IMR-90 (cell line): ENCODE results near the gene ROMO1. TPM values are rescaled to one million over a fixed set of nuclear protein-coding genes. Genes with fewer than 3 reads are reported as not detected.

Experiments
- ATAC-seq: fragments of 200-7000 bp; cut with Tn5 transposase; 2 replicates; pipeline ENCODE4 v1.9.1; 2020; ENCODE audit warnings: low read depth, mild to moderate bottlenecking, moderate library complexity
- BruUV-seq: library from RNA; stranded (reverse); fragments of 400-500 nt; replicated peaks from 2 replicates; lab custom pipeline; 2021; lab: Mats Ljungman, UMichigan
- CTCF ChIA-PET: fragments of 300-600 bp; formaldehyde crosslinking; extraction: SDS; loops from one replicate; lab custom pipeline; 2021; ENCODE audit warnings: antibody characterized with exemption; lab: Yijun Ruan, JAX
- POLR2A ChIA-PET: fragments of 300-600 bp; sonication (Branson Sonifier 250); formaldehyde crosslinking; loops from one replicate; lab custom pipeline; 2022; ENCODE audit warnings: antibody characterized with exemption; ENCODE audit not compliant: unreplicated experiment; lab: Charles Lee
- DNase-seq: peaks from one replicate; pipeline ENCODE4 v3.0.0; 2013
- H2AFZ ChIP-seq: replicated peaks from 2 replicates; pipeline ENCODE3; 2013; ENCODE audit warnings: low read length, mild to moderate bottlenecking; ENCODE audit not compliant: poor library complexity
- H2AK5ac ChIP-seq: 2 replicates; pipeline ENCODE4 v1.6.1; 2013; ENCODE audit warnings: low read depth, low read length, inconsistent platforms
- H2AK9ac ChIP-seq: replicated peaks from 2 replicates; pipeline ENCODE3; 2013; ENCODE audit warnings: mild to moderate bottlenecking, low read depth, low read length, moderate library complexity; ENCODE audit not compliant: poor library complexity
- H2BK120ac ChIP-seq: 2 replicates; pipeline ENCODE4 v1.6.1; 2013; ENCODE audit warnings: low read depth, low read length, inconsistent platforms
- H2BK15ac ChIP-seq: 3 replicates; pipeline ENCODE4 v1.6.1; 2013; ENCODE audit warnings: low read depth, low read length, inconsistent platforms
- H2BK20ac ChIP-seq: 2 replicates; pipeline ENCODE4 v1.6.1; 2013; ENCODE audit warnings: low read depth, mild to moderate bottlenecking, inconsistent platforms, low read length, moderate library complexity
- H2BK5ac ChIP-seq: 2 replicates; pipeline ENCODE4 v1.6.1; 2013; ENCODE audit warnings: mild to moderate bottlenecking, low read depth, low read length, inconsistent platforms; ENCODE audit not compliant: poor library complexity, severe bottlenecking
- H3K14ac ChIP-seq: replicated peaks from 2 replicates; pipeline ENCODE4 v1.6.1; 2013; ENCODE audit warnings: low read depth, low read length, inconsistent platforms
- H3K18ac ChIP-seq: 2 replicates; pipeline ENCODE4 v1.6.1; 2013; ENCODE audit warnings: low read depth, low read length, control low read depth
- H3K23ac ChIP-seq: 2 replicates; pipeline ENCODE4 v1.6.1; 2013; ENCODE audit warnings: low read depth, low read length, inconsistent platforms
- H3K27ac ChIP-seq: 2 replicates; pipeline ENCODE4 v1.5.1; 2013; ENCODE audit warnings: mild to moderate bottlenecking, control low read depth, low read length; ENCODE audit not compliant: insufficient read depth
- H3K27me3 ChIP-seq: 2 replicates; pipeline ENCODE4 v1.6.1; 2013; ENCODE audit warnings: low read length; ENCODE audit not compliant: control insufficient read depth, insufficient read depth
- H3K36me3 ChIP-seq: 2 replicates; pipeline ENCODE4 v1.6.1; 2013; ENCODE audit warnings: low read length, mixed read lengths; ENCODE audit not compliant: control insufficient read depth, insufficient read depth
- H3K4ac ChIP-seq: 2 replicates; pipeline ENCODE4 v1.6.1; 2013; ENCODE audit warnings: low read depth, low read length, inconsistent platforms
- H3K4me1 ChIP-seq: 2 replicates; pipeline ENCODE4 v1.6.1; 2013; ENCODE audit warnings: low read length, mixed read lengths; ENCODE audit not compliant: control insufficient read depth, insufficient read depth
- H3K4me2 ChIP-seq: 2 replicates; pipeline ENCODE4 v1.6.1; 2013; ENCODE audit warnings: low read depth, mild to moderate bottlenecking, control low read depth, low read length, moderate library complexity
- H3K4me3 ChIP-seq: 2 replicates; pipeline ENCODE4 v1.5.1; 2013; ENCODE audit warnings: low read depth, mild to moderate bottlenecking, control low read depth, low read length, moderate library complexity; ENCODE audit not compliant: insufficient read depth
- H3K56ac ChIP-seq: 2 replicates; pipeline ENCODE4 v1.6.1; 2013; ENCODE audit warnings: low read length, inconsistent platforms; ENCODE audit not compliant: insufficient read depth; ENCODE audit errors: extremely low read depth
- H3K79me1 ChIP-seq, 2 experiments: 2 replicates each; pipeline ENCODE4 v1.6.1; 2013; ENCODE audit warnings: low read length in 2 of 2, inconsistent platforms in 1 of 2, low read depth in 1 of 2
- H3K9ac ChIP-seq: 2 replicates; pipeline ENCODE4 v1.6.1; 2013; ENCODE audit warnings: low read depth, low read length, control low read depth
- H3K9me1 ChIP-seq: 2 replicates; pipeline ENCODE4 v1.6.1; 2013; ENCODE audit warnings: low read length, inconsistent platforms; ENCODE audit not compliant: insufficient read depth
- H3K9me3 ChIP-seq: 2 replicates; pipeline ENCODE4 v1.6.1; 2013; ENCODE audit warnings: low read length; ENCODE audit not compliant: control insufficient read depth, insufficient read depth
- H4K20me1 ChIP-seq: 2 replicates; pipeline ENCODE4 v1.6.1; 2013; ENCODE audit warnings: low read length, inconsistent platforms; ENCODE audit not compliant: insufficient read depth
- H4K5ac ChIP-seq: 2 replicates; pipeline ENCODE4 v1.6.1; 2013; ENCODE audit warnings: mild to moderate bottlenecking, low read depth, low read length, control low read depth
- H4K8ac ChIP-seq, 2 experiments: 2 replicates each; pipeline ENCODE4 v1.6.1; 2013; ENCODE audit warnings: low read depth in 2 of 2, low read length in 2 of 2, control low read depth in 1 of 2, inconsistent platforms in 1 of 2
- H4K91ac ChIP-seq: 2 replicates; pipeline ENCODE4 v1.6.1; 2013; ENCODE audit warnings: low read depth, low read length, inconsistent platforms; ENCODE audit not compliant: insufficient read depth
- BHLHE40 ChIP-seq: fragments of 150-350 bp; IDR thresholded peaks from 2 replicates; pipeline ENCODE4 v1.6.1; 2016; ENCODE audit warnings: mild to moderate bottlenecking, low read depth, low read length
- CEBPB ChIP-seq: IDR thresholded peaks from 2 replicates; pipeline ENCODE4 v1.6.1; 2012; ENCODE audit warnings: low read depth, low read length, improper control_type of control experiment
- CHD1 ChIP-seq: IDR thresholded peaks from 2 replicates; pipeline ENCODE4 v1.6.1; 2012; ENCODE audit warnings: low read depth, low read length, improper control_type of control experiment
- FOS ChIP-seq: fragments of 150-350 bp; IDR thresholded peaks from 2 replicates; pipeline ENCODE4 v1.6.1; 2016; ENCODE audit warnings: low read depth, low read length
- MAFK ChIP-seq: IDR thresholded peaks from 2 replicates; pipeline ENCODE4 v1.6.1; 2012; ENCODE audit warnings: low read depth, low read length, improper control_type of control experiment
- MAZ ChIP-seq: IDR thresholded peaks from 2 replicates; pipeline ENCODE4 v1.6.1; 2012; ENCODE audit warnings: low read depth, mild to moderate bottlenecking, low read length, improper control_type of control experiment, moderate library complexity, borderline replicate concordance
- MXI1 ChIP-seq: IDR thresholded peaks from 2 replicates; pipeline ENCODE4 v1.6.1; 2012; ENCODE audit warnings: low read depth, mild to moderate bottlenecking, low read length, moderate library complexity, borderline replicate concordance
- NFE2L2 ChIP-seq: fragments of 150-350 bp; IDR thresholded peaks from 2 replicates; pipeline ENCODE4 v1.6.1; 2016; ENCODE audit warnings: low read depth, mild to moderate bottlenecking, low read length
- POLR2A ChIP-seq: IDR thresholded peaks from 2 replicates; pipeline ENCODE4 v1.6.1; 2012; ENCODE audit warnings: mild to moderate bottlenecking, low read depth, low read length
- RAD21 ChIP-seq: IDR thresholded peaks from 2 replicates; pipeline ENCODE4 v1.6.1; 2012; ENCODE audit warnings: low read length, improper control_type of control experiment
- RCOR1 ChIP-seq: IDR thresholded peaks from 2 replicates; pipeline ENCODE4 v1.6.1; 2012; ENCODE audit warnings: mild to moderate bottlenecking, low read length, improper control_type of control experiment; ENCODE audit not compliant: insufficient replicate concordance
- RFX5 ChIP-seq: IDR thresholded peaks from 2 replicates; pipeline ENCODE4 v1.8.0; 2012; ENCODE audit warnings: low read depth, mild to moderate bottlenecking, low read length, moderate library complexity
- SMC3 ChIP-seq: fragments of 150-350 bp; IDR thresholded peaks from 2 replicates; pipeline ENCODE4 v1.6.1; 2016; ENCODE audit warnings: low read depth, mild to moderate bottlenecking, antibody characterized with exemption, low read length, moderate library complexity
- dilution Hi-C: fragments of 300-500 bp; cut with HindIII; formaldehyde crosslinking; loops from one replicate; pipeline ENCODE4 v1.14.3; 2018; ENCODE audit warnings: low sequenced_read_pairs; ENCODE audit not compliant: unreplicated experiment
- in situ Hi-C: fragments of 300-500 bp; cut with MboI; formaldehyde crosslinking; loops from 3 replicates; pipeline ENCODE4 v1.14.3; 2019; ENCODE audit warnings: low sequenced_read_pairs, inconsistent platforms, mixed read lengths
- intact Hi-C: fragments of 100-400 bp; cut with micrococcal nuclease; formaldehyde crosslinking; loops from 2 replicates; pipeline ENCODE4 v1.10.0; 2022
- polyA plus RNA-seq, 3 experiments: library from polyadenylated mRNA; depleted of rRNA; stranded (reverse); fragments of >200 nt; gene quantifications; 2 replicates each; pipeline ENCODE4 v1.2.3, GENCODE V29; 2012; ENCODE audit warnings: low replicate concordance in 1 of 3
- total RNA-seq: library from RNA; depleted of rRNA; stranded (reverse); fragments of >200 nt; gene quantifications from 2 replicates; pipeline ENCODE4 v1.2.3, GENCODE V29; 2012
- TF ChIP-seq, protein P1 (sequence below): fragments of 150-350 bp; IDR thresholded peaks from 2 replicates; pipeline ENCODE4 v1.6.1; 2016; ENCODE audit warnings: low read depth, mild to moderate bottlenecking, low read length, moderate library complexity, borderline replicate concordance
- TF ChIP-seq, protein P2 (sequence below): conservative IDR thresholded peaks from 2 replicates; pipeline ENCODE4 v1.5.1; 2012; ENCODE audit warnings: mild to moderate bottlenecking, low read depth, low read length, improper control_type of control experiment
- TF ChIP-seq, protein P3 (sequence below): fragments of 150-350 bp; IDR thresholded peaks from 2 replicates; pipeline ENCODE4 v1.6.1; 2017; ENCODE audit warnings: mild to moderate bottlenecking, antibody characterized with exemption, low read length, low read depth

Gene ROMO1
- total and polyA plus RNA-seq, 2 of the 4 experiments (the other 2 are of a cell fraction): 223 to 555 TPM

DNA sequence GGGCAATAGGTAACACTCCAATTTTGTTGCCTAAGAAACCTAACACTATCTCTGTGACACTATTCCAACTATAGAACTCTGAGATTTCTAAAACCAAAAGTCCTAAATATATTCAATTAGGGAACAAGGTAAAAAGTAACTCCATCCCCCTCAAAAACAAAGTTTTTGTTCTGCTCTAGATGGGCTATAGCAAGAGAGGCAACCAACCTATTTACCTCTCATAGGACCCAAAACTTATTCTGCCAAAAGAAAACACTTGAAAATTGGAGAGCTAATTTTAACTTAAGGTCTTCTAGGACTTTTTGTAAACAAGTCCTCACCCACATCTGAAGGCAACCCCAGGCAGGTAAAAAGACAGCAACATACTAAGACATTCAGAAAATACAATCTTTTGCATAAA lies 35.2 kb downstream of the ROMO1 start:
- ATAC-seq: no peak
- Histone ChIP-seq H2BK20ac (no peak overlapping the region), H3K36me3 (peaks cover 70% of the 10 kb centered on the region), H3K14ac (no peak overlapping the region), H4K20me1 (peaks cover 99% of the 10 kb centered on the region), H3K23ac (no peak overlapping the region), H3K27me3 (no peaks in the 10 kb centered on the region), H3K9ac (no peak overlapping the region), H2BK120ac (no peak overlapping the region), H3K4me1 (peaks cover 6% of the 10 kb centered on the region), H2AK9ac (no peak overlapping the region), H3K4me3 (no peak overlapping the region), H2BK15ac (no peak overlapping the region), H2AFZ (no peak overlapping the region), H3K18ac (no peak overlapping the region), H2BK5ac (no peak overlapping the region), H3K9me3 (no peaks in the 10 kb centered on the region), H3K9me1 (peaks cover 2% of the 10 kb centered on the region), H3K4ac (no peak overlapping the region), H3K4me2 (no peak overlapping the region), H3K79me1 (peaks cover 0 to 25% of the 10 kb centered on the region in 2 experiments; a peak in 2 of 4 replicates), H4K5ac (no peak overlapping the region), H3K56ac (no peak overlapping the region), H4K8ac (no peak overlapping the region), H4K91ac (no peak overlapping the region), H3K27ac (no peak overlapping the region), H2AK5ac (no peak overlapping the region)
- ChIA-PET POLR2A (no interaction called here), CTCF (interaction anchor here (0.8 to 1.3 kb wide), 3 partner anchors 16 to 25 kb away, joined by 3 read pairs; no protein-coding TSS in a partner anchor)
- TF ChIP-seq BHLHE40 (no peak), MXI1 (no peak), MAZ (no peak), RAD21 (no peak), POLR2A (no peak), CHD1 (no peak), SMC3 (no peak), RCOR1 (no peak), NFE2L2 (no peak), RFX5 (no peak), CEBPB (no peak), MAFK (no peak), FOS (no peak)
- TF ChIP-seq, protein P1, sequence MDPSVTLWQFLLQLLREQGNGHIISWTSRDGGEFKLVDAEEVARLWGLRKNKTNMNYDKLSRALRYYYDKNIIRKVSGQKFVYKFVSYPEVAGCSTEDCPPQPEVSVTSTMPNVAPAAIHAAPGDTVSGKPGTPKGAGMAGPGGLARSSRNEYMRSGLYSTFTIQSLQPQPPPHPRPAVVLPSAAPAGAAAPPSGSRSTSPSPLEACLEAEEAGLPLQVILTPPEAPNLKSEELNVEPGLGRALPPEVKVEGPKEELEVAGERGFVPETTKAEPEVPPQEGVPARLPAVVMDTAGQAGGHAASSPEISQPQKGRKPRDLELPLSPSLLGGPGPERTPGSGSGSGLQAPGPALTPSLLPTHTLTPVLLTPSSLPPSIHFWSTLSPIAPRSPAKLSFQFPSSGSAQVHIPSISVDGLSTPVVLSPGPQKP: no peak
- TF ChIP-seq, protein P2, sequence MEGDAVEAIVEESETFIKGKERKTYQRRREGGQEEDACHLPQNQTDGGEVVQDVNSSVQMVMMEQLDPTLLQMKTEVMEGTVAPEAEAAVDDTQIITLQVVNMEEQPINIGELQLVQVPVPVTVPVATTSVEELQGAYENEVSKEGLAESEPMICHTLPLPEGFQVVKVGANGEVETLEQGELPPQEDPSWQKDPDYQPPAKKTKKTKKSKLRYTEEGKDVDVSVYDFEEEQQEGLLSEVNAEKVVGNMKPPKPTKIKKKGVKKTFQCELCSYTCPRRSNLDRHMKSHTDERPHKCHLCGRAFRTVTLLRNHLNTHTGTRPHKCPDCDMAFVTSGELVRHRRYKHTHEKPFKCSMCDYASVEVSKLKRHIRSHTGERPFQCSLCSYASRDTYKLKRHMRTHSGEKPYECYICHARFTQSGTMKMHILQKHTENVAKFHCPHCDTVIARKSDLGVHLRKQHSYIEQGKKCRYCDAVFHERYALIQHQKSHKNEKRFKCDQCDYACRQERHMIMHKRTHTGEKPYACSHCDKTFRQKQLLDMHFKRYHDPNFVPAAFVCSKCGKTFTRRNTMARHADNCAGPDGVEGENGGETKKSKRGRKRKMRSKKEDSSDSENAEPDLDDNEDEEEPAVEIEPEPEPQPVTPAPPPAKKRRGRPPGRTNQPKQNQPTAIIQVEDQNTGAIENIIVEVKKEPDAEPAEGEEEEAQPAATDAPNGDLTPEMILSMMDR: no peak
- TF ChIP-seq, protein P3, sequence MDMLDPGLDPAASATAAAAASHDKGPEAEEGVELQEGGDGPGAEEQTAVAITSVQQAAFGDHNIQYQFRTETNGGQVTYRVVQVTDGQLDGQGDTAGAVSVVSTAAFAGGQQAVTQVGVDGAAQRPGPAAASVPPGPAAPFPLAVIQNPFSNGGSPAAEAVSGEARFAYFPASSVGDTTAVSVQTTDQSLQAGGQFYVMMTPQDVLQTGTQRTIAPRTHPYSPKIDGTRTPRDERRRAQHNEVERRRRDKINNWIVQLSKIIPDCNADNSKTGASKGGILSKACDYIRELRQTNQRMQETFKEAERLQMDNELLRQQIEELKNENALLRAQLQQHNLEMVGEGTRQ: no peak
- dilution Hi-C loops (no loop called here), in situ Hi-C loops (no loop called here), intact Hi-C loops (no loop called here)
- no peak for DNase-seq
- no TSS peak for BruUV-seq
